Urothelium cell line (cell line): ENCODE results near the gene COPS2.
"Not testable (repeated sequence)": the region's sequence is repeated elsewhere in the genome, so short reads cannot be mapped to it uniquely, and the experiment has no call there.

ENCODE experiments used
- DNase-seq: peaks from one replicate; pipeline ENCODE4 v3.0.0; 2011; ENCODE audit warnings: low spot score, mixed read lengths
- FAIRE-seq: peaks from 2 replicates; lab custom pipeline; 2011; peaks lifted over from hg19 to GRCh38; lab: Jason Lieb, UNC

Gene COPS2

DNA sequence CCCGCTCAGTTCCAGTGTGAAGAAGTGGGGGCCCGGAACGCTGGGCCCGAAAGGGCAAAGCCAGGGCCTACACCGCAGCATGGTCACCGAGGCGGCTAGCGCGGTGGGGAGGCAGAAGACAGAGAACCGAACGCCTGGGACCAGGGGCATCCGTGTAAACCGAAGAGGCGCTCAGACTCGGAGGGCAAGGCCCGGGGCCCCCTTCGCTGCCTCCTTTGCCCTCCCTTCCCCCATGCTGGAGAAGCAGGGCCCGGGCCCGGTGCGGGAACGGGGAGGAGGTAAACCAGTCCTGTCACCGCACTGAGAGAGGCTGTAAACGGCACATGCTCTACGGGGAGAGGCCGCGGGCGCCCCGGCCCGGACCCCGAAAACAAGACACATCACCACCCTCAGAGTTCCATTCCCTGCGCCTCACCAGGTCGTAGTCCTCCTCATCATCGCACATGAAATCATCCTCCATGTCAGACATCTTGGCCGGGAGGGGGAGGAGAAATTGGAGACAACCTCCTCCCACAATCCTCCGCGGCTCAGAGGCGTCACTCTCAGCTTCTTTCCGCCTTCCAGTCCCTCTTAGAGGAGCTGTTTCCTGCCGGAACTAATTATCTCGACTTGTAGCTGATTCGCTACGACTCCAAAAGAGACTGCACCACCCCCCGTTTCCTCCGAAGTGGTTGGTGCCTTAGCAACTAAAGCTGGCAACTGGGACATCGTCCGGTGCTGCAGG, at the start of gene COPS2:
Gene COPS2 (minus strand): TSS at position 490 of the 724 bp plus-strand sequence. CDS start 21 bp downstream, at position 469.
- DNase-seq, result peak; percentile 86
- no peak for FAIRE-seq

DNA sequence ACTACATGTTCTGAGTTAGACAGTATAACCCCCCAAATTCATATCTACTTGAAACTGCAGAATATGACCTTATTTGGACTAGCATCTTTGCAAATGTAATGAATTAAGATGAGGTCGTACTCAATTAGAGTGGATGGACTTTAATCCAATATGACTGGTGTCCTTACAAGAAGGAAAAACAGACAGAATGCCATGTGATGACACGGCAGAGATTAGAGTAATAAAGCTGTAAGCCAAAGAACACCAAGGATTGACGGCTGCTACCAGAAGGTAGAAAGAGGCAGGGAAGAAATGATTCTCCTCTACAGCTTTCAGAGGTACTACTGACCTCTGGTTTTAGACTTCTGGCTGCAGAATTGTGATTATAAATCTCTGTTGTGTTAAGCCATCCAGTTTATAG, 44.9 kb upstream of the COPS2 start:
- no peak for DNase-seq
- no peak for FAIRE-seq

DNA sequence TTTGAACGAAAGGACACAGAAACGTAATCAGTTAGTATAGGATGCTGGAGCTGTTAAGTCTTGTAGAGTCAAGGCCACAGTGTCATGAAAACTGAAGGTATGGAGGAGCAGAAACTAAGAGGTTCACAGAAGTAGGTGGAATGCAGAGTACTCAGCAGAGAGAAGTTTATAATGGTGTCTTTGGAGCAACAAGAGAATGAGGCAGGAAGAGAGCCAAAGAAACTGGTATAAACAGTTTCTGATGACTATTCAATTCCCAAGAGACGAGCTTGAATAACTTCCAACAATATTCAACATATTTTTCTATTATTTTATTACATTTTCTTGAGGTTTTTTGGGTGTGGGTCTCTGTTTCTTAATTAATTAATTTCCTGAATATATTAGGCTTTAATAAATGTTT, 44.3 kb upstream of the COPS2 start:
- FAIRE-seq (no peak), DNase-seq (no peak)

DNA sequence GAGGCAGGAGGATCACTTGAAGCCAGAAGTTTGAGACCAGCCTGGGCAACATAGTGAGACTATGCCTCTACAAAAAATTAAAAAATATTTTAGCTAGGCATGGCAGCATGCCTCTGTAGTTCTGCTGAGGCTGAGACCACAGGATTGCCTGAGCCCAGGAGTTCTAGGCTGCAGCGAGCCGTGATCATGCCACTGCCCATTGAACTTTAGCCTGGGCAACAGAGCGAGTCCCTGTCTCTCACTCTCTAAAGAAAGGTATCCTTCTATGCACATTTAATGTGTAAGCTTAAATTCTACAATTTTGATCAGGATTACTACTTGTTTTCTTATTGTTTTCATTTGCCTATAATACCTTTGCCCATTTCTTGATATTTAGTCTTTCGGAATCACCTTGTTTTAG, 41.5 kb upstream of the COPS2 start:
- no peak for DNase-seq
- no peak for FAIRE-seq

DNA sequence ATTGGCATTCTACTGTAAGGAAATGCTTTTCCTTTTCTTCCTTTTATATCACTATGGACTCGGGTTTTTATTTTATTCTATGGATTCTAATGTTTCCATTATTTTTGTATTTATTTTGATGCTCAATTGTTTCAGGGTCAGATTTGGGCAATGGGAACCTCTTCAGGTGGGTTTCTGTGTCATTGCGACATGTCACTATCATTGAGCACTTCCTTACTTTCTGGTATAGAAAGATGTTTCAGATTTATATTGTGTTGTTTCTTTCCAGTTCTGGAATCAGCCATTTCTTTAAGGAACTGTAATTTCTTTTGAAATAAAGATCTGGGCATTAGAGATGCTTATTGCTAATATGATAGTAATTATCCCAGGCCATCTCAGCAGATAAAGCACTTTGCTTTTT, 36.5 kb upstream of the COPS2 start:
- DNase-seq (no peak), FAIRE-seq (no peak)

DNA sequence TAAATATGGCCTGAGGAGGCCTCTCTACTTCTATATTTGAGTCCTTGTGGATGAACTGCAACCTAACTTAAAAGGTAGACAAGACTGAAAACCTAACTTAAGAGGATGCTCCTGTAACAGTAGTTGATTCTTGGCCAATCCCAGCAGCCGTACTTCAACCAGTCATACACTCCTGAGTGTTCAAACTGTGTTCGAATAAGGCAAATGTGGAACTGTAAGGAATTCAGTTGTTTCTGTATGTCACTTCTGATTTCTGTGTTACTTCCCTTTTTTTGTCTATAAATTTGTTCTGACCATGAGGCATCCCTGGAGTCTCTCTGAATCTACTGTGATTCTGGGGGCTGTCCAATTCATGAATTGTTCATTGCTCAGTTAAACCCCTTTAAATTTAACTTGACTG, 35.2 kb upstream of the COPS2 start:
- DNase-seq (no peak), FAIRE-seq (no peak)

DNA sequence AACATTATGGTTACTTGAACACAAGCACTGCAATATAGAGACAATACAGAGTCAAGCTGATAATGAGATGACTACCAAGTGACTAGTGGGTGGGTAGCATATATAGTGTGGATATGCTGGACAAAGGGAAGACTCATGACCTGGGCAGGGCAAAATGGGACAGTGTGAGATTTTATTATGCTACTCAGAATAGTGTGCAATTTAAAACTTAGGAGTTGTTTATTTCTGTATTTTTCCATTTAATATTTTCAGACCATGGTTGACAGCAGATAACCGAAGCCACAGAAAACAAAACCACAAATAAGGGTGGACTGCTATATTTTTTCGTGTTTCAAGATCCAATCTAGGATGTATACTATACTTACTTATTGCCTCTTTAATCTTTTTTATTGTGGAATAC, 34.2 kb upstream of the COPS2 start:
- FAIRE-seq, result no peak
- no peak for DNase-seq

DNA sequence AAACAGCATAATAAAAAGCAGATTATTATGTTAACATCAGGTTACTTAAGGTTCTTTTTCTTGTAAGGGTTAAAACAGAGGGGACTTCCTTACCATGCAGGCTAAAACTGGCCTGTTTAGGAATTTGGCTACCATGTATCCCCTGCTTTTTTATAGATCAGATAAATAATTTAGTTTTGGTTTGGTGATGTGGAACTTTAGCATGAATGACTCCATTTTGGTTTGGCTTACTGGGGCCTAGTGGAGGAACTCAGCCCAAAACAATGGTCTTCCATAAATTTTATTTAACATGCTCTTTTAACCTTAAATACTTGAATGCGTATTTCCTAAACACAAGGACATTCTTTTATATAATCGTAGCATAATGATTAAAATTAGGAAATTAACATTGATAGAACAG, 33.5 kb upstream of the COPS2 start:
- FAIRE-seq, result no peak
- no peak for DNase-seq

DNA sequence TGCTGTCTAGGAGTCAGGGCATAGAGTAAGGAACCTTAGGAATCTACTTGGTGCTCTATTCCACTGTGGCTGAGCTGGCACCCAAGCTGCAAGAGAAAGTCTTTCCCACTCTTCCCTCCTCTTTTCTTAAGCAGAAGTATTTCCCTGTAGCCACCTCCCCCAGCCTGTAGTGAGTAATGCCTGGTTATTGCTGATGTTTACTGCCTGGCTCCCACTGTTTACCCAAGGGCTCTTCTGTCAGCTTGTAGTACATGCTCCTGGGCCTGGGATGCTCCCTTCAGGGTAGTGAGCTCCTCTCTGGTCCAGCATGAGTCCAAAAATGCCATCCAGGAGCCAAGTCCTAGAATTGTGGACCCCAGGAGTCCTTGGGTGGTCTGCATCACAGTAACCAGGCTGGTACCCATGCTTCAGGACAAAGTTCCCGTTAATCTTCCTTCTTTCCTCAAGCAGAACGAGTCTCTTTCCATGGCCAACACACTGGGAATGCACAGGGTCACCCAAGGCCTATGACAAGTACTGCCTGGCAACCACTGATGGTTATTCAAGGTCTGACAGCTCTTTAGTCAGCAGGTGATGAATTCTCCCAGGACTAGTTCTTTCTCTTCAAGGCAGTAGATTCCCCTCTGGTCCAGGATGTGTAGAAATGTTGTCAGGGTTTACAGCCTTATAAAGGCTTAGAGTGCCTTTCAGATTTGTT, 32.3 kb upstream of the COPS2 start:
- no peak for DNase-seq
- FAIRE-seq, result no peak

DNA sequence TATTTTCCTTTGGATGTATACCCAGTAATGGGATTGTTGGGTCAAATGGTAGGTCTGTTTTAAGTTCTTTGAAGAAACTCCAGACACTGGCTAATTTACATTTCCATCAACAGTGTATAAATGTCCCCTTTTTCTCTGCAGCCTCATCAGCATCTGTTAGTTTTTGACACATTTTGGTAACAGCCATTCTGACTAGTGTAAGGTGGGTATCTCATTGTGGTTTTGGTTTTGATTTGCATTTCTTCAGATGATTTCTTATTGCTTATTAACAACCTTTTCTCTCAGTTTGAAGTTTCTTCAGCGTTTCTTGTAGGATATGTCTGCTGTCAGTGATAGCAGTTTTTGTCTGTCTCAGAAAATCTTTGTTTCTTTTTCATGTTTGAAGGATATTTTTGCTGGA, 30.1 kb upstream of the COPS2 start:
- no peak for FAIRE-seq
- DNase-seq, result no peak

DNA sequence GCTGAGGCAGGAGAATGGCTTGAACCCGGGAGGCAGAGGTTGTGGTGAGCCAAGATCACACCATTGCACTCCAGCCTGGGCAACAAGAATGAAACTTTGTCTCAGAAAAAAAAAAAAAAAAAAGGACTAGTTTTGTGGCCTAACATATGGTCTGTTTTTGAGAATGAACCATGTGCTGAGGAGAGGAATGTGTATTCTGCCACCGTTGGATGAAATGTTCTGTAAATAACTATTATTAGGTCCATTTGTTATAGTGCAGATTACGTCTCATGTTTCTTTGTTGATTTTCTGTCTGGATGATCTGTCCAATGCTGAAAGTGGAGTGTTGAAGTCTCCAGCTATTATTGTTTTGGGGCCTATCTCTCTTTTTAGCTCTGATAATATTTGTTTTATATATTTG, 28.3 kb upstream of the COPS2 start:
- not testable (repeated sequence) for DNase-seq, FAIRE-seq

DNA sequence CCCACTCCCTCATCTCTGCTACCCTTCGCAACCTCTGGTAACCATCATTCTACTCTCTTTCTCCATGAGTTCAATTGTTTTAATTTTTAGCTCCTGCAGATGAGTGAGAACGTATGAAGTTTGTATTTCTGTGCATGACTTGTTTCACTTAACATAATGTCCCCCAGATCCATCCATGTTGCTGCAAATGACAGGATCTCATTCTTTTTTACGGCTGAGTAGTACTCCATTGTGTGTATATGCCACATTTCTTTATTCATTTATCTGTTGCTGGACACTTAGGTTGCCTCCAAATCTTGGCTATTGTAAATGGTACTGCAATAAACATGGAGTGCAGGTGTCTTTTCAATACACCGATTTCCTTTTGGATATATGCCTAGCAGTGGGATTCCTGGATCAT, 26.7 kb upstream of the COPS2 start:
- DNase-seq (no peak), FAIRE-seq (no peak)

DNA sequence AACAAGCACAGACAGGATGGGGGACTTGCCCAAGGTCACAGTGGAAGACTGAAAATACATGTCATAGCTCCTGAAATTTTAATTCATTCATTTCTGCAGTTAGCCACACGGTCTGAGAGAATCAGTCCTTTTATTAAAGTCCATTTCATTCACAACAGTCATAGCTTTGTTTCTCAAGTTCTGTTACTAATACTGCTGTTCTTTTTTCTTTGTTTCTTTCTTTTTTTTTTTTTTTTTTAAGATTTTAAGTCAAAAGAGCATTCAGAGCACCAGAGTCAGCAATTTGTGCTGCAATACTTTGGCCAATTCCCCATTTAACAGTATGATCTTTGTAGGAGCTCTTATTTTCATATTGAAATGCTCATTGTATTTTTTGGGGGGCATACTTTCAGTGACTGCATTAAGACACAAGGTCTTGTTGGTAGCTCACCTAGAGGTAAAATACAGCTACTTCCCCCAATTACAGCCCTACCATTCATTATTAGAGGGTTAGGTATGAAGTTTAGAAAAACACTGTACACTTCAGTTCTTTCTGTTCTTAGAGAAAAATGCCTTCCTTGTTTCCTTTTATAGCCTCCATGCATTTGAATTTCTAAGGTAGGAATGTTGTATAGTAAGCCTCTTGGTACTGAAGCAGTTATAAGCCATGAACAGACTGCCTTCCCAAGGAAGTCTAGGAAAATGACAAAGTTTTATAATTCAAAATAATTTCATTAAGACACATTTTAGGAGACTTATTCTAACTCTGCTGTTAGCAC, 24.2 kb upstream of the COPS2 start:
- DNase-seq (no peak), FAIRE-seq (no peak)

DNA sequence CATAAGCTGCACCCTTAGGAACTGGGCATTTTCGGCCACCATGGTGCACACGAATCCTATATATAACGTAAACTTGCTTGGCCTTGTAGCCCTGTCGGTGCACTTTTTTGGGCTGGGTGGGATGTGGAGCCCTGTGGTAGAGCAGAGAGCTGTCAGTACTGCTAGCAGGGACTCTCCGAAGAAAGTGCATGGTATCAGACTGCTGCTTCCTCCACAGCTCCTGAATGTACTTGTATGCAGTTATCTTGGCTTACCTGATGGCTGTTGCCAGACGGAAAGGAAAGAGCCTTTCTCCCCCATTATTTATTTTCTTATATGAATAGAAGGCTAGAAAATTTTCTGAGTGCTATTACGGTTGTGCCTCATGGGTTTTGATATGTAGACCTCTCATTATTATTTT, 23.1 kb upstream of the COPS2 start:
- DNase-seq, result no peak

DNA sequence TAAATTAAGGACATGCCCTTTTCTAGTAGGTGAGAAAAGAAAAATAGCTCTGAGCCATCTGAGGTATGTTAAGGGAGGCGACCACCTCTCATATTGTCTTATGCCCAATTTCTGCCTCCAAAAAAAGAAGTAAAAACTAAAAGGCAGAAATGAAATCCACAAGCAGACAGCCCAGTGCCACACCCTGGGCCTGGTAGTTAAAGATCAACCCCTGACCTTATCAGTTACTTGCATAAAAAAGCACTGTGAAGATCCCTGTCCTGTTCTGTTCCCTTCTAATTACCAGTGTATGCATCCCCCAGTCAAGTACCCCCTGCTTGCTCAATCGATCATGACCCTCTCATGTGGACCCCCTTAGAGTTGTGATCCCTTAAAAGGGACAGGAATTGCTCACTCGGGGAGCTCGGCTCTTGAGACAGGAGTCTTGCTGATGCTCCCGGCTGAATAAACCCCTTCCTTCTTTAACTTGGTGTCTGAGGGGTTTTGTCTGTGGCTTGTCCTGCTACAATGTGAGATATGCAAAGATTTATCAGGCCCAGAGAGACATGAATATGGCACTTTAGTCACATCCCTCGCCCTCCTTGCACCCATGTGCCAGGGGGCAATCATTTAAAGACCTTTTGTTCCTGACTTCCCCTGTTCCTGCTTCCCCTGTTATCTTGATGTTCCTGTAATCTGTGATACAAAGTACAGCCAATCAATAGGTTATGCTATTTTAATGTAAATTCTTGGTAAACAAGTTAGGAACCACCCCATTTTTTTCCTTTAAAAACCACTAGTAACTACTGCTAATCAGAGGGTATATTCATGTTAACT, 20.4 kb upstream of the COPS2 start:
- not testable (repeated sequence) for FAIRE-seq, DNase-seq

More for the DNA sequence above, 23.1 kb upstream of the COPS2 start:
- FAIRE-seq, result no peak

DNA sequence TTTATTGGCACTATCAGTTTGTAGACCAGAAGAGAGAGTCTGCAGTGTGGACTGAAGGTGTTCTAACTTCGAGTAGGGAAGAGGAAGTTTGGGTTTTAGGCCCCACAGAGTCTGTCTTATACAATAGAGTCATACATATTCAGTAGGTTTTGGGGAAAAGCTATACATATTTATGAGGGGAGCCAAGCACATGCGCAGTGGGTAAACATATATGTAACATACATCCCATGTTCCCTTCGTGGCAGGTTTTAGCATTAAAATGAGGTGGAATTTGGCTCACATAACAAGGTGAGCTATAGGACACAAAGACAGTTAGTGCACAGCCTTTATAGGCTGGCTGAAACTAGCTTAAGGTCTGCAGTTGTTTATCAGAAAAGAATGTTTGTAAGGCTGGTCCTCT, 19.5 kb upstream of the COPS2 start:
- FAIRE-seq (no peak), DNase-seq (no peak)

DNA sequence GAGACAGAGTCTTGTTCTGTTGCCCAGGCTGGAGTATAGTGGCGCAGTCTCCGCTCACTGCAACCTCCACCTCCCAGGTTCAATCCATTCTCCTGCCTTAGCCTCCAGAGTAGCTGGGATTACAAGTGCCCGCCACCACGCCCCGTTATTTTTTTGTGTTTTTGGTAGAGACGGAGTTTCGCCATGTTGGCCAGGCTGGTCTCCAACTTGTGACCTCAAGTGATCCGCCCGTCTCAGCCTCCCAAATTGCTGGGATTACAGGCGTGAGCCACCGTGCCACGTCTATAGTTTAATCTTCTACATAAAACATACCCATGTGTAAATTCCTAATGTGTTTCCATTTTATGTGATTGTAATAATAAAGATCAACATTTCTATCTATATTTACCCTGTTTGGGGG, 16.4 kb upstream of the COPS2 start:
- DNase-seq (no peak), FAIRE-seq (no peak)

DNA sequence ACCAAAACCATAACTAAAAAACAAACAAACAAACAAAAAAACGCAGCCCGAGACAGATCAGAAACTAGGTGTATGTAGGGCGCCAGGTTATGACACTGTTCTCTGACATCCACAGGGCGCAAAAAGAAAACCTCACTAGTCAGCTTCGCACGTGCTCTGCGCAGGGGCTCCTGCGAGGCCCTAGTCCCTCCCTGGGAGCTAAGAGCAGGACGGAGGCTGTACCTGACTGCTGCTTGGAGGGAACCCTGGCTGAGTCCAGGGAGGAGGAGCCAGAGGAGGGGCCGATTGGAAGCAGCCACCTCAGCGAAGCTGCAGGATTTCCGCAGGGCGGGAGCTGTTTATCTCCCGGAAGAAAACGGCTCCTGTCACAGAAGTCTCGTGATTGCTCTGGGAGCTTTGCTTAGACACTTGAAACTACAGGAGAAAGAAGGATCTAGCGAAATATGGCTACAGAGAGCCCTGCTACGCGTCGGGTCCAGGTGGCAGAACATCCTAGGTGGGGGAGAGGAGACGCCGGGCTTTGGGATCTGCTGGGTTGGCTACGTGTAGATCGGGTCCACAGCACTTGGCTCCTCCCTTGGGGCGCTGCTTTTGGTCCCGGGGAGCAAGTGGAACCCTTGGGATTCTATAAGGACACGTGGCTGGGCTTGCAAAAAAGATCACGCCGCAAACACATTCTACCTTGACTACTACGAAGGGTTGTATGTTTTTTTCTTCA, 14.6 kb upstream of the COPS2 start, which contains the start of gene GALK2:
Gene GALK2 (plus strand): TSS at position 368 of the 718 bp plus-strand sequence. CDS start 76 bp downstream, at position 444.
- DNase-seq (peak; percentile 86), FAIRE-seq (no peak)

DNA sequence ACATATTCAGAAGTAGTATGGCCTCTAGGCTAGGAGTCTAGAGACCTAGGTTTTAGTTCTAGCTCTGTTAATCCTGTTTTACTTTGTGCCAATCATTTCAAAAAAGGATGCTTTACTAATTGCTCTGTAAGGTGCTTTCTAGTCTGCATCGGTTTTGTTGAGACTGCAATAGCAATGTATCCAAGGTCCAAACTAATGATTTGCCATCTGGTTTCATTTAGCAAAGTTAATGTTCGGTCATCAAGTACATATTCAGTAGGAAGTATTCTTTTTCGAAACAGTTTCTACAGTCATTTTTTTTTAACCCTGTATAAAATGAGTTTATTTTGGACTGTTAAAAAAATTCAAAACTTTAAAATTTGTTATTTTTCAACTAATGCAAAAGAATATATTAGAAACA, 12.6 kb upstream of the COPS2 start:
- FAIRE-seq (no peak), DNase-seq (no peak)

DNA sequence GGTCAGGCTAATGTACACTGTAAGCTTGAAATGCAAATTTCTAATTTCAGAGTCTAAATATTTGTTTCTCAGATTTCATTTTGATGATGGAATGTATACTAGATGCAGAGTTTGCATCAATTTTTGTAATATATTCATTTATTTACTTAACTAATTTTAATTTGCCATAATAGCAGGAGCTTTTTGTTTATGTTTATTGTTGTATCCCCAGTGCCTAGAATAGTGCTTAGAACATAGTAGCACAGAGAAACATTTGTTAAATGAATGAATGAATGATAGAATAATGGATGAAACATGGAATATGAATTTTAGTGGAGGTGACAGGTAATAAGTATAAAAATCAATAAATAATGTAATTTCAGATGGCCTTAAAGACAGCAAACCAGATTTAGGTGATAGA, 9.5 kb upstream of the COPS2 start:
- FAIRE-seq (no peak), DNase-seq (no peak)
